ENCODE results near the gene DNAJC1.
A peak's percentile ranks its signal among the peaks of the same experiment; 100 is the strongest.
"Not testable (repeated sequence)": the region's sequence is repeated elsewhere in the genome, so short reads cannot be mapped to it uniquely, and the experiment has no call there.

DNAJC1 gene

DNA sequence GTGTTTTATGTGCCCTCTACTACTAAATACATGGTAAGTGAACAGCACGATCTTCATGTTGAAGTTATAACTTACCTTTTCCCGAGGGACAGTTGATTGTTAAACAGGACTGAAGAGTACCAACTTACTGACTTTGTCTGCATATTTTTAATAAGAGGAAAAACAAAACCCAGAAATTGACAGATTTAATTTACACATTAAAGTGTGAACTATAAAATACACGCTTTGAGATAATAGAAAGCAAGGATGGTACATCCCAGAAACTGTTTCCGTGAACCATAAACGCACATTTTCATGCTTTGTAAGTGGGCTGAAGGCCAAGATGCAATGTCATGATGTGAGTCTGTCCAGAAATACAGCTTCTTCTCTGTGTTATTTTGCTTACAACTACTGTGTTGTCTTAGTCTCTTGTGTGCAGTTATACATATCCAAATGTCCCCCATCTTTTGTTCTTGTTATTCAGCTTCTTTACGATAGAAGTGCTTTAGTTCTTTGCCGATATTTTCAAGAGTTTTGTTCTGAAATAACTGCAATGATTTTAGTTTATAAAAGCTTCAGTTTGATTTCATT lies 279.4 kb downstream of the DNAJC1 start:
- no peaks in the 10 kb centered on the region for H3K36me3 ChIP-seq (ENCODE audit: insufficient read depth, low read length)
- peak overlapping the region; percentile 54 for H3K4me3 ChIP-seq
- no peak overlapping the region for H3K9ac ChIP-seq (ENCODE audit: insufficient read length)
- no peaks in the 10 kb centered on the region for H3K9me3 ChIP-seq (ENCODE audit: low read depth, low read length)
- DNase-seq (ENCODE audit: low read depth, low spot score): no peak
- peak overlapping the region; percentile 62; the same call in 1 of the 2 replicates for H3K27ac ChIP-seq
- TF ChIP-seq FOXP2 (optimal IDR thresholded peaks at IDR 0.05; ENCODE audit: control extremely low read depth, extremely low read length, insufficient read depth): no peak
- no peak for TF ChIP-seq POLR2AphosphoS5 (IDR thresholded peaks at IDR 0.05; ENCODE audit: borderline replicate concordance, low read depth, low read length)
- no peak for TF ChIP-seq EZH2 (IDR thresholded peaks at IDR 0.05)

DNA sequence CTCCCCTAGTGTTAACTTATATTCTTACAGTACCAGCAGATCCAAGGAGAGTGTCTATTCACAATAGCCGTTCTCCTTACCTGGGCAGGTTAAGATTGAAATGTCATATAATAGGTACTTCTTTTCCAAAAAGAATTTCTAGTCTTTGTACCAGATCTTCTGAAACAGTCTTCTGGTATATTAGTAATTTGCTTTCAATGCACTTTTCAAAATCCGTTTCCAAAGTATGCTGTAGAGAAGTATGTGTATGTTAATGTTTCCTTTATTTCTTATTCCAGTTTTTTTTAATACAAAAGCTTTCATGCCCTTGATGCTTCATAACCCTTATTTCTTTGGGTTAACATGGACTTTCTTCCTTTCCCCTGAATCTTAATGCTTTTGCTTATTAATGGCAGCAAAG lies 281.3 kb downstream of the DNAJC1 start:
- H3K4me3 ChIP-seq: no peak overlapping the region
- H3K9me3 ChIP-seq (ENCODE audit: low read depth, low read length): no peaks in the 10 kb centered on the region
- DNase-seq (ENCODE audit: low read depth, low spot score): no peak
- H3K36me3 ChIP-seq (ENCODE audit: insufficient read depth, low read length): no peaks in the 10 kb centered on the region
- H3K27ac ChIP-seq: no peak overlapping the region
- TF ChIP-seq FOXP2 (optimal IDR thresholded peaks at IDR 0.05; ENCODE audit: control extremely low read depth, extremely low read length, insufficient read depth) (no peak), EZH2 (IDR thresholded peaks at IDR 0.05) (no peak), POLR2AphosphoS5 (IDR thresholded peaks at IDR 0.05; ENCODE audit: borderline replicate concordance, low read depth, low read length) (no peak)
- H3K9ac ChIP-seq (ENCODE audit: insufficient read length): no peak overlapping the region

DNA sequence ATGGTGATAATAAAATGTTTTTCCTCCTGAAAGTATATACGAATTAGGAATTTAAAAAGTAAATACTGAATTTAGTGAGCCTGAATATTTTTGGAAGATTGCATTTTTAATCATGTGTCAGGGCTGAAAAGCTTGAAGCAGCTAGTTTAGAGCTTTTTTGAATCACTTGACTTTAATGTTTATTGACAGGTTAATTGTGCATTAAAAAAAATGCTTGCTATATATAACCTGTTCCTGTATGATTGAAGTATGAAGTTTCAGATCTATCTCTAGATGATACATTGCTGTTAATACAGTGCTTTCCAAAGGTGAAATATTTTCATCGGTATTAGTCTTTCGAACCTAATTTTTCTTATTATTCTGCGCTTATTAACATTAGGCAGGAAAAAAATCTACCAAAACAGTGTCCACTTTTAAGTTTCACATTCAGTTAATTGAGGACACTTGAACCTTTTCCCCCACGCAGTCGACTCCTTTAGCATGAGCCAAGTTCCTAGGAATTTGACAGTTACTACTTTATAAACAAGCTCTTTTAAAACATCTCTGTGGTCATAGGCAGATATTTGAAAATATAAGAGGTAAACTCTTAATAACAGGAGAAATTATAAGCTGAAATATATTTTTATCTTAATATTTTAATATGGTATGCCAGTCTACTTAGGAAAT lies 282.4 kb downstream of the DNAJC1 start:
- Histone ChIP-seq H3K9me3 (ENCODE audit: low read depth, low read length) (no peaks in the 10 kb centered on the region), H3K9ac (ENCODE audit: insufficient read length) (no peak overlapping the region), H3K36me3 (ENCODE audit: insufficient read depth, low read length) (no peaks in the 10 kb centered on the region), H3K27ac (no peak overlapping the region), H3K4me3 (no peak overlapping the region)
- no peak for TF ChIP-seq FOXP2 (optimal IDR thresholded peaks at IDR 0.05; ENCODE audit: control extremely low read depth, extremely low read length, insufficient read depth)
- no peak for TF ChIP-seq POLR2AphosphoS5 (IDR thresholded peaks at IDR 0.05; ENCODE audit: borderline replicate concordance, low read depth, low read length)
- no peak for TF ChIP-seq EZH2 (IDR thresholded peaks at IDR 0.05)
- no peak for DNase-seq (ENCODE audit: low read depth, low spot score)

DNA sequence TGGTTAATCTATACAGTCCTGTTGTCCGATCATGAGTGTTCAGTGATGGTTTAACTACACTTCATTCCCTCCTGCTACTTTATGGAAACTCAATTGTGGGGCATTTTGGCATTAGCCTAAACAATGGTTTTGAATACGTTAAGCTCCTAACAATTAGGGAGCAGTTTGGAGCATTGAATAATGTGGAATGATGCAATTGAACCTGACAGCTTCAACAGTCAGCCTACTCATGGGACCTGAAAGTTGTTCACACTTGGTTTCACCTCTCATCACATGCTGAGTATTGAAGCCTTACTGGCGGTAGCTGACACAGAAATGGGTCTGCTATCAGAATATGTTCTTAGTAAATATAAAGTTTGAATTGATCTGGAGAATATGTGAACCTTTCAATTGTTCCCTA lies 283.4 kb downstream of the DNAJC1 start:
- TF ChIP-seq EZH2 (IDR thresholded peaks at IDR 0.05) (no peak), POLR2AphosphoS5 (IDR thresholded peaks at IDR 0.05; ENCODE audit: borderline replicate concordance, low read depth, low read length) (no peak), FOXP2 (optimal IDR thresholded peaks at IDR 0.05; ENCODE audit: control extremely low read depth, extremely low read length, insufficient read depth) (no peak)
- no peaks in the 10 kb centered on the region for H3K9me3 ChIP-seq (ENCODE audit: low read depth, low read length)
- no peak for DNase-seq (ENCODE audit: low read depth, low spot score)
- no peak overlapping the region for H3K27ac ChIP-seq
- no peak overlapping the region for H3K9ac ChIP-seq (ENCODE audit: insufficient read length)
- no peaks in the 10 kb centered on the region for H3K36me3 ChIP-seq (ENCODE audit: insufficient read depth, low read length)
- no peak overlapping the region for H3K4me3 ChIP-seq

DNA sequence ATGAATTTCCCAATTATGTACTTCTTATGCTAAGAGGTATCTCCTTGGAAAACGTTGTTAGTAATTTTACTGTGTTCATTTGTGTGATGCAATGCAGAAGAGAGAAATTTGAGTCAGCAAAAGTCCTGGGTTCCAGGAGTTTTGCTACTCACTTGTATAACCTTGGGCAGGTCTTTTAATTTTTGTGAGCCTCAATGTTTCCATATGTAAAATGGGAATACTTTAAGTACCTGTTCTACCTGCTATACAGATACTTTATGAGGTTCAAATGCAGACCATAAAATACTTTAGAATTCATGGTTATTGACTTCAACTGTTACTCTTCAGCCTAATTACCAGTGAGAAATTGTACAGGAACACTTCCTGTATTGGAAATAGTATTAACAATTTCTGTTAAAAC lies 284.0 kb downstream of the DNAJC1 start:
- no peaks in the 10 kb centered on the region for H3K36me3 ChIP-seq (ENCODE audit: insufficient read depth, low read length)
- no peak overlapping the region for H3K9ac ChIP-seq (ENCODE audit: insufficient read length)
- no peak overlapping the region for H3K27ac ChIP-seq
- no peaks in the 10 kb centered on the region for H3K9me3 ChIP-seq (ENCODE audit: low read depth, low read length)
- TF ChIP-seq POLR2AphosphoS5 (IDR thresholded peaks at IDR 0.05; ENCODE audit: borderline replicate concordance, low read depth, low read length) (no peak), FOXP2 (optimal IDR thresholded peaks at IDR 0.05; ENCODE audit: control extremely low read depth, extremely low read length, insufficient read depth) (no peak), EZH2 (IDR thresholded peaks at IDR 0.05) (no peak)
- no peak overlapping the region for H3K4me3 ChIP-seq
- DNase-seq (ENCODE audit: low read depth, low spot score): no peak

DNA sequence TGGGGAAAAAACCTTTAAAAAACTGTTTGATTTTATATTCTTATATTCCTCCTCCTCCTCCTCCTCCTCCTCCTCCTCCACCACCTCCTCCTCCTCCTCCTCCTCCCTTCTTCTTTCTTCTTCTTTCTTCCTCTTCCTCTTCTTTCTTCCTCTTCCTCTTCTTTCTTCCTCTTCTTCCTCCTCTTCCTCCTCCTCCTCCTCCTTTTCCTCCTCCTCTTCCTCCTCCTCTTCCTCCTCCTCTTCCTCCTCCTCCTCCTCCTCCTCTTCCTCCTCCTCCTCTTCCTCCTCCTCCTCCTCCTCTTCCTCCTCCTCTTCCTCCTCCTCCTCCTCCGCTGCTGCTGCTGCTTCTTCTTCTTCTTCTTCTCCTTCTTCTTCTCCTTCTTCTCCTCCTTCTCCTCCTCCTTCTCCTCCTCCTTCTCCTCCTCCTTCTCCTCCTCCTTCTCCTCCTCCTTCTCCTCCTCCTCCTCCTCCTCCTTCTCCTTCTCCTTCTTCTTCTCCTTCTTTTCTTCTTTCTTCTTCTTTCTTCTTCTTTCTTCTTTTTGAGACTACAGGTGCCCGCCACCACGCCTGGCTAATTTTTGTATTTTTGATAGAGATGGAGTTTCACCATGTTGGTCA lies 286.0 kb downstream of the DNAJC1 start:
- H3K9me3 ChIP-seq (ENCODE audit: low read depth, low read length); H3K9ac ChIP-seq (ENCODE audit: insufficient read length); H3K36me3 ChIP-seq (ENCODE audit: insufficient read depth, low read length); DNase-seq (ENCODE audit: low read depth, low spot score); H3K27ac ChIP-seq; H3K4me3 ChIP-seq: not testable (repeated sequence)

DNA sequence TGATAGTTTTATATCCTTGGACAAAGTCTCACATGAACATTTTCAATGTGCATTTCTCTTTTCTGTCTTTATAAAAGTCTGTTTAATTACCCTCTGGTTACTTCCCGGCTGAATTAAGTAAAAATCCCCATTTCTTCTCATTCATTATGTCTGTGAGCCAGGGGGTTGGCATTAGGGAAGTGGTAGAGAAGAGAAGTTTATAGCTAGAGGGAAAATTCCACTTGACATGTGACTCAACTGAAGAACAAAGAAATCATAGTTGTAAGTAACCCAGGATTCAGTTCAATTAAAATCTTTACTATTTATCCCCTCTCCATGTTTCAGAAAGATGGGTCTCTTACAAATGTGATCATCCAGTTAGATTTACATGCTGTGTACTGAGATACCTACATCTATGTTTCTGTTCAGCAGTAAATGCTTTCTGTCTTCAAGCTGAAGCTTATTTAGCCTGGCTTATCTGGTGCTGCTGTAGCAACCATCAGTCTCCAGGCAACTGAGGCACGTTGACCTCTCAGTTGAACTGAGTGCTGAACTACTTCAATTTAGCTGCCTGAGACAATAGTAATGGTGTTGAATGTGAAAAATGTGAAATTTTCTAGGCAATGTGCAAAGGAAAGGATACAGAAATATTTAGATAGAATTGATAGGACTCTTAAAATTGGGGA lies 287.9 kb downstream of the DNAJC1 start:
- Histone ChIP-seq H3K9ac (ENCODE audit: insufficient read length) (no peak overlapping the region), H3K36me3 (ENCODE audit: insufficient read depth, low read length) (peaks cover 5% of the 10 kb centered on the region; the same call in 1 of the 2 replicates), H3K4me3 (peak overlapping the region; percentile 28; the same call in 1 of the 2 replicates), H3K9me3 (ENCODE audit: low read depth, low read length) (no peaks in the 10 kb centered on the region), H3K27ac (peak overlapping the region; percentile 60)
- no peak for DNase-seq (ENCODE audit: low read depth, low spot score)
- TF ChIP-seq POLR2AphosphoS5 (IDR thresholded peaks at IDR 0.05; ENCODE audit: borderline replicate concordance, low read depth, low read length) (no peak), FOXP2 (optimal IDR thresholded peaks at IDR 0.05; ENCODE audit: control extremely low read depth, extremely low read length, insufficient read depth) (no peak), EZH2 (IDR thresholded peaks at IDR 0.05) (no peak)

DNA sequence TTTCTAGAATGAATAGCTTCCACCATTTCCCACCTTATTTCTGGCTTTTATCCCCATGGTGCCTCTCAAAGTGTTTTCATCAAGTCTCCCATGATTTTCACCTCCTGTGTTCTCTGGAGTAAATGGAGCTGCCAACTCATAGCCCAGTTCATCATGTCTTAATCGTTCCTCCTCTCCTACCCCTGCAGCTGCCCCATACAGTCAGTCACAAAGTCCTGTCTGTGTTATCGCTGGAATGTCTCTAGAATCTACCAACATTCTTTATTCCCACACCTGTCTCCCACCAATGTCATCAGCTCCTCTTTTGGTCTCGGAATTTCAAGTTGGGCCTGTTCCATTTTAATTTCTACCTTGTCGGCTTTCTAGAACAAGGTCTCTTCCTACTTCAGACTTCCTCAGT lies 290.6 kb downstream of the DNAJC1 start:
- H3K9ac ChIP-seq (ENCODE audit: insufficient read length): no peak overlapping the region
- H3K4me3 ChIP-seq: no peak overlapping the region
- DNase-seq (ENCODE audit: low read depth, low spot score): no peak
- peaks cover 5% of the 10 kb centered on the region; the same call in 1 of the 2 replicates for H3K36me3 ChIP-seq (ENCODE audit: insufficient read depth, low read length)
- no peak overlapping the region for H3K27ac ChIP-seq
- no peaks in the 10 kb centered on the region for H3K9me3 ChIP-seq (ENCODE audit: low read depth, low read length)
- TF ChIP-seq POLR2AphosphoS5 (IDR thresholded peaks at IDR 0.05; ENCODE audit: borderline replicate concordance, low read depth, low read length): no peak
- TF ChIP-seq FOXP2 (optimal IDR thresholded peaks at IDR 0.05; ENCODE audit: control extremely low read depth, extremely low read length, insufficient read depth): no peak
- no peak for TF ChIP-seq EZH2 (IDR thresholded peaks at IDR 0.05)
